CD14-positive monocyte (primary cell): Measurements from ENCODE around the gene RAB19. TPM values are rescaled to one million over a fixed set of nuclear protein-coding genes. Genes with fewer than 3 reads are reported as not detected.
"Not testable (repeated sequence)": the region's sequence is repeated elsewhere in the genome, so short reads cannot be mapped to it uniquely, and the experiment has no call there.

Experiments used
- DNase-seq, 3 donors: peaks; one replicate each; pipeline ENCODE4 v3.0.0-alpha.2; 2011 to 2022
- H2AFZ ChIP-seq: 2 replicates; pipeline ENCODE4 v1.6.0; 2012; ENCODE audit warnings: mild to moderate bottlenecking, low read depth, low read length, inconsistent platforms; ENCODE audit not compliant: insufficient read depth, poor library complexity, severe bottlenecking
- H3K27ac ChIP-seq, 2 donors: 1 replicate in 1 of 2; 2 replicates in 1 of 2; pipeline ENCODE4 v1.5.1; 2012 to 2013; ENCODE audit warnings: low read length in 2 of 2, control low read depth in 1 of 2, inconsistent platforms in 1 of 2, low read depth in 1 of 2, mild to moderate bottlenecking in 1 of 2
- H3K27me3 ChIP-seq, 2 donors: one replicate each; pipeline versions ENCODE4 v1.6.0 to v1.6.1; 2011 to 2013; ENCODE audit warnings: low read length in 2 of 2; ENCODE audit not compliant: control insufficient read depth in 2 of 2, insufficient read depth in 2 of 2
- H3K36me3 ChIP-seq, 2 donors: replicated peaks in 1 of 2; 1 replicate in 1 of 2; 2 replicates in 1 of 2; pipeline versions ENCODE4 v1.5.1 to v1.6.1; 2012 to 2013; ENCODE audit warnings: low read length in 2 of 2, control low read depth in 1 of 2, inconsistent platforms in 1 of 2, mild to moderate bottlenecking in 1 of 2; ENCODE audit not compliant: insufficient read depth in 2 of 2, control insufficient read depth in 1 of 2
- H3K4me1 ChIP-seq, 2 donors: 1 replicate in 1 of 2; 2 replicates in 1 of 2; pipeline versions ENCODE4 v1.5.1 to v1.6.1; 2012 to 2013; ENCODE audit warnings: low read length in 2 of 2, control low read depth in 1 of 2, inconsistent platforms in 1 of 2, mild to moderate bottlenecking in 1 of 2, moderate library complexity in 1 of 2; ENCODE audit not compliant: insufficient read depth in 2 of 2, control insufficient read depth in 1 of 2
- H3K4me2 ChIP-seq: replicated peaks from 2 replicates; pipeline ENCODE3; 2012; ENCODE audit warnings: low read length, moderate library complexity, mild to moderate bottlenecking; ENCODE audit not compliant: poor library complexity, severe bottlenecking; ENCODE audit errors: extremely low read depth
- H3K4me3 ChIP-seq, 3 experiments: fragments of 200-600 bp in 1 of 3; sonication (generic) in 1 of 3; replicated peaks in 1 of 3; 1 replicate in 2 of 3; 2 replicates in 1 of 3; pipeline ENCODE4 v1.5.1; 2011 to 2013; ENCODE audit warnings: low read length in 3 of 3, mild to moderate bottlenecking in 3 of 3, control low read depth in 2 of 3, low read depth in 2 of 3, inconsistent platforms in 1 of 3, moderate library complexity in 1 of 3
- H3K79me2 ChIP-seq: 2 replicates; pipeline ENCODE4 v1.6.0; 2012; ENCODE audit warnings: mild to moderate bottlenecking, control low read depth, inconsistent platforms, low read length, moderate library complexity; ENCODE audit not compliant: insufficient read depth
- H3K9ac ChIP-seq: 2 replicates; pipeline ENCODE4 v1.6.0; 2017; ENCODE audit warnings: low read length, mild to moderate bottlenecking; ENCODE audit not compliant: insufficient read depth, poor library complexity, severe bottlenecking
- H3K9me3 ChIP-seq, 2 donors: replicated peaks in 1 of 2; 1 replicate in 1 of 2; 2 replicates in 1 of 2; pipeline versions ENCODE4 v1.5.1 to v1.6.1; 2012 to 2013; ENCODE audit warnings: low read length in 2 of 2, control low read depth in 1 of 2; ENCODE audit not compliant: control insufficient read depth in 1 of 2, insufficient read depth in 1 of 2
- H4K20me1 ChIP-seq: 2 replicates; pipeline ENCODE4 v1.6.0; 2012; ENCODE audit warnings: mild to moderate bottlenecking, low read length, control low read depth, moderate library complexity; ENCODE audit not compliant: insufficient read depth
- H3K27ac Mint-ChIP-seq, 7 donors: one replicate each; pipeline ENCODE4 v1.8.0; 2020; ENCODE audit warnings: mild to moderate bottlenecking in 7 of 7, mixed read lengths in 7 of 7, moderate library complexity in 6 of 7, inconsistent platforms in 2 of 7
- H3K27me3 Mint-ChIP-seq, 3 donors: one replicate each; pipeline ENCODE4 v1.8.0; 2021 to 2022; ENCODE audit warnings: low read depth in 3 of 3, mild to moderate bottlenecking in 3 of 3, mixed read lengths in 3 of 3, moderate library complexity in 3 of 3, inconsistent platforms in 1 of 3
- H3K36me3 Mint-ChIP-seq, 2 donors: one replicate each; pipeline ENCODE4 v1.8.0; 2020; ENCODE audit warnings: mixed read lengths in 2 of 2, inconsistent platforms in 1 of 2, mild to moderate bottlenecking in 1 of 2
- H3K4me1 Mint-ChIP-seq: one replicate; pipeline ENCODE4 v1.8.0; 2020; ENCODE audit warnings: mild to moderate bottlenecking, mixed read lengths
- H3K4me3 Mint-ChIP-seq, 2 donors: one replicate each; pipeline ENCODE4 v1.8.0; 2020; ENCODE audit warnings: mild to moderate bottlenecking in 2 of 2, mixed read lengths in 2 of 2, moderate library complexity in 1 of 2
- H3K9me3 Mint-ChIP-seq, 7 donors: one replicate each; pipeline ENCODE4 v1.8.0; 2020 to 2022; ENCODE audit warnings: mixed read lengths in 7 of 7, mild to moderate bottlenecking in 6 of 7, moderate library complexity in 6 of 7, inconsistent platforms in 2 of 7
- WGBS: methylation state at CpG from one replicate; pipeline ENCODE4 v1.1.5; 2013; ENCODE audit warnings: missing lambda C conversion rate; ENCODE audit not compliant: insufficient coverage; 5-methylcytosine and 5-hydroxymethylcytosine counted together
- intact Hi-C, 2 donors: fragments of 100-400 bp; cut with micrococcal nuclease; formaldehyde crosslinking; loops; one replicate each; pipeline versions ENCODE4 v1.15.0 to v1.15.1; 2023
- polyA plus RNA-seq, 3 donors: library from polyadenylated mRNA; depleted of rRNA in 1 of 3; unstranded in 2 of 3; stranded (reverse) in 1 of 3; fragments of 300-500 nt in 2 of 3; fragments of >200 nt in 1 of 3; fragmentation: Illumina TruSeq in 2 of 3; gene quantifications; 1 replicate in 2 of 3; 2 replicates in 1 of 3; pipeline ENCODE4 v1.2.3, GENCODE V29; 2012 to 2021
- TF ChIP-seq, protein P1 (sequence below): fragments of 200-600 bp; IDR thresholded peaks from one replicate; pipeline ENCODE4 v1.8.0; 2022; ENCODE audit warnings: antibody characterized with exemption, mild to moderate bottlenecking

The RAB19 gene
- polyA plus RNA-seq, 3 donors, result not detected

DNA sequence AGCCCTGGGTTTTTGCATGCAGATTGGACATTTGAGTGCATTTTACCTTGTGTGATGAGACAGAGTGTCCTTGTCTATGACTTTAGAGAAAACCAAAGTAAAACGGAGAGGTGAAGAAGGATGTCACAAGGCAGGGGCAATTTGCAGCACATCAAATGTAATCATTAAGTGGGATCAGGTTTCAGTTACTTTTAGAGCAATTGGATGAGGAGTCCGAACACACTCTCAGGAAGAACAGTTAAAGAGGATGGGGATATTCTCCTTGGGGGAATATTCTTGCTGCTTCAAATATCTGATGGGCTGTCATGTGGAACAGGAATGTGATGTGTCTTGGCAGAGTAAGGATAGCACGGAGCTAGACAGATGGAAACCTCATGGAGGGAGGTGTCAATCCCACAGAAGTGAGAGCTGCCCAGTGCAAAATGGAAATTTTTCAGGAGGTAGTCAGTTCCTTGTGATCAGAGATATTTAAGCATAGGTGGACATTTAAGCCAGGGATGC is 757 bp downstream of the RAB19 start:
- TF ChIP-seq, protein P1, sequence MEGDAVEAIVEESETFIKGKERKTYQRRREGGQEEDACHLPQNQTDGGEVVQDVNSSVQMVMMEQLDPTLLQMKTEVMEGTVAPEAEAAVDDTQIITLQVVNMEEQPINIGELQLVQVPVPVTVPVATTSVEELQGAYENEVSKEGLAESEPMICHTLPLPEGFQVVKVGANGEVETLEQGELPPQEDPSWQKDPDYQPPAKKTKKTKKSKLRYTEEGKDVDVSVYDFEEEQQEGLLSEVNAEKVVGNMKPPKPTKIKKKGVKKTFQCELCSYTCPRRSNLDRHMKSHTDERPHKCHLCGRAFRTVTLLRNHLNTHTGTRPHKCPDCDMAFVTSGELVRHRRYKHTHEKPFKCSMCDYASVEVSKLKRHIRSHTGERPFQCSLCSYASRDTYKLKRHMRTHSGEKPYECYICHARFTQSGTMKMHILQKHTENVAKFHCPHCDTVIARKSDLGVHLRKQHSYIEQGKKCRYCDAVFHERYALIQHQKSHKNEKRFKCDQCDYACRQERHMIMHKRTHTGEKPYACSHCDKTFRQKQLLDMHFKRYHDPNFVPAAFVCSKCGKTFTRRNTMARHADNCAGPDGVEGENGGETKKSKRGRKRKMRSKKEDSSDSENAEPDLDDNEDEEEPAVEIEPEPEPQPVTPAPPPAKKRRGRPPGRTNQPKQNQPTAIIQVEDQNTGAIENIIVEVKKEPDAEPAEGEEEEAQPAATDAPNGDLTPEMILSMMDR, result no peak
- no peak for DNase-seq
- Histone ChIP-seq H3K27me3 (peaks cover 7 to 13% of the 10 kb centered on the region in 2 donors), H3K79me2 (no peaks in the 10 kb centered on the region), H3K36me3 (no peaks in the 10 kb centered on the region), H3K9me3 (peaks cover 0 to 3% of the 10 kb centered on the region in 2 donors), H3K4me1 (peaks cover 24 to 25% of the 10 kb centered on the region in 2 donors), H2AFZ (peak overlapping the region; percentile 82), H3K27ac (no peak overlapping the region), H3K4me3 (peak overlapping the region in 1 of 3 experiments; percentile 77), H4K20me1 (no peaks in the 10 kb centered on the region), H3K9ac (no peak overlapping the region), H3K4me2 (peak overlapping the region; percentile 78)
- peaks cover 29 to 37% (median 36%) of the 10 kb centered on the region in 3 donors for H3K27me3 Mint-ChIP-seq
- intact Hi-C loops, result no loop called here
- 97% methylated on average over 3 of the region's 3 CpGs for WGBS
- peak overlapping the region in 1 of 2 donors; percentile 93 for H3K4me3 Mint-ChIP-seq
- H3K9me3 Mint-ChIP-seq, result peaks cover 0 to 7% (median 0%) of the 10 kb centered on the region in 7 donors
- peaks cover 27% of the 10 kb centered on the region for H3K4me1 Mint-ChIP-seq
- peaks cover 0 to 3% of the 10 kb centered on the region in 2 donors for H3K36me3 Mint-ChIP-seq
- no peak overlapping the region for H3K27ac Mint-ChIP-seq

DNA sequence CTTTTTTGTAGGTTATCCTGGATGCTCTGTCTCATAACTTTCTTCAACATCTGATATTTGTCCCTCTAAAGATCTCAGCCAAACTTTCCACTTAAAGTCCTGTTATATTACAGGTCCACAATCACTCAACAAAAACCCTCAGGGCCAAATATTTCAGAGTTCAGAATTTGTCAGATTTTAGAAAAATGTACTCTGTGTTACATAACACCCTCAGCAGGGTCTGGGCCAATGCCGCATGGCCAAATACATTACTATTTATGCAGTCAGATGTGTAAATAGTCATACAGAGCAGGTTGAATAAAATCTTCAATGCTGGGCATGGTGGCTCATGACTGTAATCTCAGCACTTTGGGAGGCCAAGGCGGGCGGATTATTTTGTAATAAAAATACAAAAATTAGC is 11.5 kb downstream of the RAB19 start:
- H3K27ac Mint-ChIP-seq, result no peak overlapping the region
- no peaks in the 10 kb centered on the region for H3K4me1 Mint-ChIP-seq
- Histone ChIP-seq H3K79me2 (no peaks in the 10 kb centered on the region), H3K4me2 (no peak overlapping the region), H2AFZ (no peak overlapping the region), H3K27me3 (no peaks in the 10 kb centered on the region), H3K4me3 (no peak overlapping the region), H4K20me1 (no peaks in the 10 kb centered on the region), H3K9ac (no peak overlapping the region), H3K9me3 (no peaks in the 10 kb centered on the region), H3K4me1 (no peaks in the 10 kb centered on the region), H3K27ac (no peak overlapping the region), H3K36me3 (no peaks in the 10 kb centered on the region)
- intact Hi-C loops, result no loop called here
- TF ChIP-seq, protein P1, result no peak
- peaks cover 13 to 28% (median 24%) of the 10 kb centered on the region in 3 donors for H3K27me3 Mint-ChIP-seq
- DNase-seq, result no peak
- no peaks in the 10 kb centered on the region for H3K36me3 Mint-ChIP-seq
- peaks cover 0 to 2% (median 0%) of the 10 kb centered on the region in 7 donors for H3K9me3 Mint-ChIP-seq
- WGBS, result no CpG with 5 or more reads among the region's 3 CpGs
- no peak overlapping the region for H3K4me3 Mint-ChIP-seq

DNA sequence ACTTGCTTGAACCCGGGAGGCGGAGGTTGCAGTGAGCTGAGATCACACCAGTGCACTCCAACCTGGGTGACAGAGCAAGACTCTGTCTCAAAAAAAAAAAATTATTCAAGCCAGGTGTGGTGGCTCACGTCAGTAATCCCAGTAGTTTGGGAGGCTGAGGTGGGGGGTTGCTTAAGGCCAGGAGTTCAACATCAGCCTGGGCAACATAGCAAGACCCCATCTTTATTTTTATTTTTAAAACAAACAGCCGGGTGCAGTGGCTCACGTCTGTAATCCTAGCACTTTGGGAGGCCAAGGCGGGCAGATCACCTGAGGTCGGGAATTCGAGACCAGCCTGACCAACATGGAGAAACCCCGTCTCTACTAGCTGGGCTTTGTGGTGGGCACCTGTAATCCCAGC is 12.0 kb downstream of the RAB19 start:
- H3K4me2 ChIP-seq, H3K27ac ChIP-seq, H3K27me3 ChIP-seq, H3K4me1 Mint-ChIP-seq, H3K4me3 Mint-ChIP-seq, H3K9me3 Mint-ChIP-seq, intact Hi-C loops, H4K20me1 ChIP-seq, H3K27ac Mint-ChIP-seq, H3K4me3 ChIP-seq, H3K36me3 ChIP-seq, H2AFZ ChIP-seq, H3K79me2 ChIP-seq, H3K9me3 ChIP-seq, DNase-seq, H3K9ac ChIP-seq, H3K4me1 ChIP-seq, H3K36me3 Mint-ChIP-seq: not testable (repeated sequence)
- peaks cover 13 to 28% (median 24%) of the 10 kb centered on the region in 3 donors for H3K27me3 Mint-ChIP-seq
- WGBS, result 100% methylated on average over 4 of the region's 9 CpGs
